Activated naive CD4-positive, alpha-beta T cell treated with anti-CD3 and anti-CD28 coated beads, Interleukin-2, amount 50 U/mL, for 24 hours (primary cell): ENCODE data around the gene MAGOH.
"Not testable (repeated sequence)": the region's sequence is repeated elsewhere in the genome, so short reads cannot be mapped to it uniquely, and the experiment has no call there.

Experiments
- H3K27ac Mint-ChIP-seq: one replicate; pipeline ENCODE4 v1.8.0; 2021; ENCODE audit warnings: mild to moderate bottlenecking, mixed read lengths
- H3K27me3 Mint-ChIP-seq: one replicate; pipeline ENCODE4 v1.8.0; 2021; ENCODE audit warnings: mixed read lengths
- H3K36me3 Mint-ChIP-seq: one replicate; pipeline ENCODE4 v1.8.0; 2021; ENCODE audit warnings: mixed read lengths
- H3K4me1 Mint-ChIP-seq: one replicate; pipeline ENCODE4 v1.8.0; 2021; ENCODE audit warnings: mixed read lengths
- H3K4me3 Mint-ChIP-seq: one replicate; pipeline ENCODE4 v1.8.0; 2021; ENCODE audit warnings: mild to moderate bottlenecking, mixed read lengths
- H3K9me3 Mint-ChIP-seq: one replicate; pipeline ENCODE4 v1.8.0; 2021; ENCODE audit warnings: mixed read lengths

Gene MAGOH

DNA sequence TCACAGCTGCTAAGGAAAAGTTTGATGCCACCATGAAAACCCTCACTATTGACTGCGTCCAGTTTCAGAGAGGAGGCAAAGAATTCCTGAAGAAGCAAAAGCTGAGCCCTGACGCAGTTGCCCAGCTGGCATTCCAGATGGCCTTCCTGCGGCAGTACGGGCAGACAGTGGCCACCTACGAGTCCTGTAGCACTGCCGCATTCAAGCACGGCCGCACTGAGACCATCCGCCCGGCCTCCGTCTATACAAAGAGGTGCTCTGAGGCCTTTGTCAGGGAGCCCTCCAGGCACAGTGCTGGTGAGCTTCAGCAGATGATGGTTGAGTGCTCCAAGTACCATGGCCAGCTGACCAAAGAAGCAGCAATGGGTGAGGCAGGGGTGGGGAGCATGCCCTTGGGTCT, 27.4 kb downstream of the MAGOH start:
- H3K9me3 Mint-ChIP-seq = peaks cover 7% of the 10 kb centered on the region
- H3K36me3 Mint-ChIP-seq = peaks cover 22% of the 10 kb centered on the region
- no peaks in the 10 kb centered on the region for H3K27me3 Mint-ChIP-seq

DNA sequence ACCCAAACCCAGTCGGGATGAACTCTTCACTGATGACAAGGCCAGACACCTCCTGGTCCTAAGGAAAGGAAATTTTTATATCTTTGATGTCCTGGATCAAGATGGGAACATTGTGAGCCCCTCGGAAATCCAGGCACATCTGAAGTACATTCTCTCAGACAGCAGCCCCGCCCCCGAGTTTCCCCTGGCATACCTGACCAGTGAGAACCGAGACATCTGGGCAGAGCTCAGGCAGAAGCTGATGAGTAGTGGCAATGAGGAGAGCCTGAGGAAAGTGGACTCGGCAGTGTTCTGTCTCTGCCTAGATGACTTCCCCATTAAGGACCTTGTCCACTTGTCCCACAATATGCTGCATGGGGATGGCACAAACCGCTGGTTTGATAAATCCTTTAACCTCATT, 28.0 kb downstream of the MAGOH start:
- no peaks in the 10 kb centered on the region for H3K27me3 Mint-ChIP-seq
- H3K9me3 Mint-ChIP-seq = peaks cover 7% of the 10 kb centered on the region
- H3K4me1 Mint-ChIP-seq = peaks cover 4% of the 10 kb centered on the region
- H3K4me3 Mint-ChIP-seq = no peak overlapping the region
- H3K36me3 Mint-ChIP-seq = peaks cover 22% of the 10 kb centered on the region
- no peak overlapping the region for H3K27ac Mint-ChIP-seq

More for the DNA sequence above, 27.4 kb downstream of the MAGOH start:
- Mint-ChIP-seq H3K27ac (no peak overlapping the region), H3K4me3 (no peak overlapping the region), H3K4me1 (peaks cover 4% of the 10 kb centered on the region)

DNA sequence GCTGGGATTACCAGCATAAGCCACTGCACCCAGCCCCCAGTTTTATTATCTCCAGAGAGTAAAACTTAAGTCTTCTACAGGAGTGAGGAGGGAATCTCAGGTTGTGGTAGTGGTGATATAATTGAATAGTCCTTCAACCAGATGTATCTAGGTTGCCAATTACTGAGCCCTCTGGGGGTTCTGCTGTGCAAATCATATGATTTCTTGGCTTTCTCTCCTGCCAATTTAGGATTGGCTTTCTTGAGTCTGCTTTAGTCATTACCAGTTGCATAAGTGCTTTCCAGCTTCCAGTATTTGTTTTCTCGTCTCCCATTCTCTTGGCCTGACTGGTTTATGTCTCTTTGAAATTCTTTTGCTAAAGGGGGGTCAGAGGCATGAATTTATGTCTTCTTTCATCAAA, 30.6 kb downstream of the MAGOH start:
- Mint-ChIP-seq H3K4me3 (no peak overlapping the region), H3K27ac (no peak overlapping the region), H3K27me3 (no peaks in the 10 kb centered on the region), H3K4me1 (peaks cover 15% of the 10 kb centered on the region), H3K9me3 (peaks cover 7% of the 10 kb centered on the region), H3K36me3 (peaks cover 47% of the 10 kb centered on the region)

DNA sequence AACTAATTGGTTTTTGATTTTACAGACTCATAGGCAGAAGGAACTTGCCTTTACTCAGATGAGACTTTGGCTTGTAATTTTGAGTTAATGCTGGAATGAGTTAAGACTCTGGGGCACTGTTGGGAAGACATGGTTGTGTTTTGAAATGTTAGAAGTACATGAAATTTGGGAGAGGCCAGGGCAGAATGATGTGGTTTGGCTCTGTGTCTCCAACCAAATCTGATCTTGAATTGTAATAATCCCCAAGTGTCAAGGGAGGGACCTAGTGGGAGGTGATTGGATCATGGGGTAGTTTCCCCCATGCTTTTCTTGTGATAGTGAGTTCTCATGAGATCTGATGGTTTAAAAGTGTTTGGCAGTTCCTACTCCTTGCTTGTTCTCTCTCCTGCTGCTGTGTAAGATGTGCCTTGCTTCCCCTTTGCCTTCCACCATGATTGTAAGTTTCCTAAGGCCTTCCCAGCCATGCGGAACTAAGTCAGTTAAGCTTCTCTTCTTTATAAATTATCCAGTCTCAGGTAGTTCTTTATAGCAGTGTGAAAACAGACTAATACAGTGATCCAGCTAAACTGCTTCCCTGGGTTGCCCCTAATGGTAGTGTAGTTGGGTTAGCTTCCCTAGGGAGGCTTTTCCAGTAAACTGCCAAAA, 31.5 kb downstream of the MAGOH start:
- H3K27ac Mint-ChIP-seq = no peak overlapping the region
- H3K4me1 Mint-ChIP-seq = peaks cover 15% of the 10 kb centered on the region
- no peaks in the 10 kb centered on the region for H3K27me3 Mint-ChIP-seq
- peaks cover 7% of the 10 kb centered on the region for H3K9me3 Mint-ChIP-seq
- H3K36me3 Mint-ChIP-seq = peaks cover 47% of the 10 kb centered on the region
- H3K4me3 Mint-ChIP-seq = no peak overlapping the region

DNA sequence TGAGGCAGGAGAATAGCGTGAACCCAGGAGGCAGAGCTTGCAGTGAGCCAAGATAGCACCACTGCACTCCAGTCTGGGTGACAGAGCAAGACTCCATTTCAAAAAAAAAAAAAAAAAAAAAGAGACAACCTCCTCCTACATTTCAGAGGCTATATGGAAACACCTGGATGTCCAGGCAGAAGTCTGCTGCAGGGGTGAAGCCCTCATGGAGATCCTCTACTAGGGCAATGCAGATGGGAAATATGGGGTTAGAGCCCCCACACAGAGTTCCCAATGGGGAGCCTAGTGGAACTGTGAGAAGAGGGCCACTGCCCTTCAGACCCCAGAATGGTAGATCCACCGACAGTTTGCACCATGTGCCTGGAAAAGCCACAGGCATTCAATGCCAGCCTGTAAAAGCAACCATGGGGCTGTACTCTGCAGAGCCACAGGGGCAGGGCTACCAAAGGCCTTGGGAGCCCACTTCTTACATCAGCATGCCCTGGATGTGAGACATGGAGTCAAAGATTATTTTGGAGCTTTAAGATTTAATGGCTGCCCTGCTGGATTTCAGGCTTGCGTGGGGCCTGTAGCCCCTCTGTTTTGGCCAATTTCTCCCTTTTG, 32.1 kb downstream of the MAGOH start:
- Mint-ChIP-seq H3K4me1 (peaks cover 15% of the 10 kb centered on the region), H3K36me3 (peaks cover 47% of the 10 kb centered on the region)
- not testable (repeated sequence) for H3K9me3 Mint-ChIP-seq, H3K4me3 Mint-ChIP-seq, H3K27ac Mint-ChIP-seq, H3K27me3 Mint-ChIP-seq

DNA sequence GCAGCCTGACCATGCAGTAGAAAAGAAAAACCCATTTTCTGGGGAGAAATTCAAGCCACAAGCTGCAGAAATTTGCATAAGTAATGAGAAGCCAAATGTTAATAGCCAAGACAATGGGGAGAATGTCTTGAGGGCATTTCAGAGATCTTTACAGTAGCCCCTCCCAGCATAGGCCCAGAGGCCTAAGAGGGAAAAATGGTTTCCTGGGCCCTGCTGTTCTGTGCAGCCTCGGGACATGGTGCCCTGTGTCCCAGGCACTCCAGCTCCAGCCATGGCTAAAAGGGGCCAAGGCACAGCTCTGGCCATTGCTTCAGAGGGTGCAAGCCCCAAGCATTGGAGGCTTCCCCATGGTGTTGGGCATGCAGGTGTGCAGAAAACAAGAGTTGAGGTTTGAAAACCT, 32.8 kb downstream of the MAGOH start:
- H3K9me3 Mint-ChIP-seq, H3K27ac Mint-ChIP-seq, H3K4me3 Mint-ChIP-seq, H3K27me3 Mint-ChIP-seq: not testable (repeated sequence)
- Mint-ChIP-seq H3K36me3 (peaks cover 47% of the 10 kb centered on the region), H3K4me1 (peaks cover 15% of the 10 kb centered on the region)

DNA sequence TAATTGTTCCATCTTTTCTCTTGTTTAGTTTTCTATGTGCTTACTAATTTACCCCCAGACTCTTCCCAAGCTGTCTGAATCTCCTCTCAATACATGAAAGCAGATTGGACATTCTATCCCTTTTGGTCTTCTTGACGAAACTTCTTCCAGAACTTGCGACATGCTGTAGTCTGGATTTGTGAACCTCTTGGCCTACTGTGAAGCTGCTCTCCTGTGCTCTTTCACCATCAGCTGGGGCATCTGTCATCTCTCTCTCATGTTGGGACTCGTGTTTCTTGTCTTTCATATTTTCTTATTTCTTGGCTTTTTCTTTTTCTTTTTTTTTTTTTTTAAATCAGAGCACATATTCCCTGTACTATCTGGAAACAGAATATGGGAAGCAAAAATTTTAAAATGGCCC, 34.9 kb downstream of the MAGOH start:
- Mint-ChIP-seq H3K9me3 (peaks cover 7% of the 10 kb centered on the region), H3K4me3 (no peak overlapping the region), H3K36me3 (peaks cover 40% of the 10 kb centered on the region), H3K27me3 (no peaks in the 10 kb centered on the region), H3K4me1 (peaks cover 27% of the 10 kb centered on the region), H3K27ac (no peak overlapping the region)

DNA sequence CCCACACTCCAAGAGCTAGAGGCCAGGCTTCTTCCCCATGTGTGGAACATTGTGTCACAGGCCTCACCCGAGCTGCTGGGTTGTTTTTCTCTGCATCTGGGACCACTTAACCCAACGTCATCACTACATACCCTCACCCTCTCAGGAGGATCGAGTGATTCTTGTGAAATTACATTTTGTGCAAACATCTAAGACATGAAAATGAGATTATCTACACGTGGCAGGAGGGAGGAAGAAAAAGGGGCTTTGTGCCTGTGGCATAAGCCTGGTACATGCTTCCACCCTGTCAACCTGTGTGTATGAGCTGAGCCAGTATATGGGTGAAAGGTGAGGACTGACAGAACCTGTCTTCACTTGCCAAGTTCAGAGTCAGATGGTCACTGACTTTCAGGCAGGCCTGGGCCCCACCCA, 40.1 kb downstream of the MAGOH start:
- Mint-ChIP-seq H3K4me3 (peak overlapping the region; percentile 98), H3K9me3 (no peaks in the 10 kb centered on the region), H3K4me1 (peaks cover 36% of the 10 kb centered on the region), H3K27me3 (no peaks in the 10 kb centered on the region), H3K36me3 (peaks cover 8% of the 10 kb centered on the region), H3K27ac (peak overlapping the region; percentile 94)

DNA sequence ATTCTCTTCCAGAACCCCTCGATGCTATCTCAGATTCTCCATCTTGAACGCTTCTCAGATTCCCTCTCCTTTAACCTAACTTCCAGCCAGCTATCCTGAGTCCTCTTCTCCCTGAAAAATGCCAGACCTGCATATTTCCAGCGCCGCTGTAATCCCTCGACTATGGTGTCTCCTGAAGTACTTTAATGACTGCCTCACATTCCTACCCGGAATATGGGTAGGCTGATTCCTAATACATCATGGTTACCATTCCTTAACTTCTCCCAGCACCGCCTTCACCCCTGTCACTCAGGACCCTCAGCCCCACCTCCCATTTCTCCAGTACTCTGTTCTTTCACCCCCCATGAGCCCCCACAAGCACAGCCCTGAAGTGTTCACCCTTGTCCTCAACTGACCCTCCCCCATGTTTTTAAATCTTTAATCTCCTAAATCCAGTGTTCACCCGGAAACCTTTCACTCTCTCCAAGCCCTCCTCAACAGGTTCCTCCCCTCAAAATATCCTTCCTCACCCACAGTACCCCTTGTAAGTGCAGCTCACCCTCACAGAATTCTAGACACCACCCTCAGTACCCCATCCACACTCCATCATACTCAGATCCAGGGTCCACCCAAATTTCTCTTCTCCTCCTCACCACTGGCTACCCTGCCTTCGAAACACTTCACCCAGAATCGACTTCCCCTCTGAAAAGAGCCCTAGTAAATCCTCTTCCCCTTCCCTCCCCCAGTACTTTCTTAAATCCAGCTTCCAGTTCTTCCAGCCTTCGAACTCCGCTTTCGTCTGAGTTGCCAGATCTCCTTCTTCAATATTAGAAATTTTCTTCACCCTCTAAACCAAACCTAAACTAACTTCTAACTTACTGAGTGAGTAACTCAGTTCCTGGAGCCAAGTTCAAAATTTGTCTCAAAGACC, 40.8 kb downstream of the MAGOH start:
- H3K4me1 Mint-ChIP-seq = peaks cover 36% of the 10 kb centered on the region
- H3K36me3 Mint-ChIP-seq = peaks cover 3% of the 10 kb centered on the region
- H3K27me3 Mint-ChIP-seq = no peaks in the 10 kb centered on the region
- H3K9me3 Mint-ChIP-seq = no peaks in the 10 kb centered on the region
- H3K27ac Mint-ChIP-seq = peak overlapping the region; percentile 94
- H3K4me3 Mint-ChIP-seq = peak overlapping the region; percentile 98

DNA sequence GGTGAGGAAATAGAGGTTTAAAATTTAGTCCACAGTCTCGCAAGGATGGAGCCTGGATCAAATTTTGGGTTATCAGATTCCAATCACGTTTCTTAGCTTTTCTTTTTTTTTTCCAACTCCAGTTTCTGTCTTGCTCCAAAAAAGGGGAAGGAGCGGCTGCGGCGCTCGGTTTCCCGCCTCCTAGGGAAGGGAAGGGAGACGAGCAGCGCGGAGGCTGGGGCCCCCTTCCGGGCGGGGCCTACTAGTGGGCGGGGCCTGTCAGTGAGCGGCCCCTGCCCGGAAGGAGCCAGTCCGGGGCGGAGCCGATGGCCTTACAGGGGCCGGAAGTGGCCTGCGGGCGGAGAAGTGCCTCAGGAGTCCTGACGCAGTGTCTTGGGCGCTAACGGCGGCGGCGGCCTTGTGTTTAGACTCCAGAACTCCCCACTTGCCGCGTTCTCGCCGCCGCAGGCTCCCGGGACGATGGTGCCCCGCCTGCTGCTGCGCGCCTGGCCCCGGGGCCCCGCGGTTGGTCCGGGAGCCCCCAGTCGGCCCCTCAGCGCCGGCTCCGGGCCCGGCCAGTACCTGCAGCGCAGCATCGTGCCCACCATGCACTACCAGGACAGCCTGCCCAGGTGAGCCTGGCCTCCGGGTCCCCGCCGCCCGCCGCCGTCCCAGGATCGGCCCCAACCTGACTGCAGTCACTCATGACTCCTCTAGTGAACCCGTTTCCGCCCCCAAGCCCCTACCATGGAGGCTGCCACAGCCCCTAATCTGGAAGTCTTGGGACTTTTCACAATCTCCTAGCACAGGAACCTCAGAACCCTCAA, 41.6 kb downstream of the MAGOH start, which contains the start of gene CPT2:
Gene CPT2 (plus strand): TSS at position 340 of the 806 bp plus-strand sequence. CDS start 120 bp downstream, at position 460.
- Mint-ChIP-seq H3K27me3 (no peaks in the 10 kb centered on the region), H3K9me3 (no peaks in the 10 kb centered on the region), H3K4me3 (peak within 1 kb of the TSS; percentile 98), H3K4me1 (peaks cover 36% of the 10 kb centered on the region), H3K27ac (peak within 1 kb of the TSS; percentile 96), H3K36me3 (peaks cover 2% of the 10 kb centered on the region)

DNA sequence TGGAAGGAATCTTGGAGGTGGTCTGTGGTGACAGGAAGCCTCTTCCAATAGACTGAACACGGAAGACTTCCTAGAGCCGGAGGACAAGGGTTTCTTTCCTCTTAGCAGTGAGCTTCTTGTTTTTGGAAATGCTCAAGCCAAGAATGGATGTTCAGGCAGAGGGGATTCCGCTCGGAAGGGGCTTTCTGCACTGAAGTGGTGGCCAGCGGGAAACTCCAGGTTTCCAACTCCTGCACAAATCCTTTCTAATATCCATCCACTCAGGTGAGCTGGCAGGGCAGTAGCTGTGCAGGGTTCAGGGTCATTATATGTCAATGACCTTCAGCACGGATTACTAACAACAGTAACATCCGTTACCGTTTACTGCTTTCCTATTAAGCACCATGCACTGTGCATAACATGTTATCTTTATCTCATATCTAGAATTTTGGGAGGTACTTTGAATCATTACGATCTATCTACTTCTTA, 42.3 kb downstream of the MAGOH start:
- peaks cover 2% of the 10 kb centered on the region for H3K36me3 Mint-ChIP-seq
- no peaks in the 10 kb centered on the region for H3K27me3 Mint-ChIP-seq
- peaks cover 36% of the 10 kb centered on the region for H3K4me1 Mint-ChIP-seq
- no peaks in the 10 kb centered on the region for H3K9me3 Mint-ChIP-seq
- H3K27ac Mint-ChIP-seq = peak overlapping the region; percentile 96
- peak overlapping the region; percentile 93 for H3K4me3 Mint-ChIP-seq

DNA sequence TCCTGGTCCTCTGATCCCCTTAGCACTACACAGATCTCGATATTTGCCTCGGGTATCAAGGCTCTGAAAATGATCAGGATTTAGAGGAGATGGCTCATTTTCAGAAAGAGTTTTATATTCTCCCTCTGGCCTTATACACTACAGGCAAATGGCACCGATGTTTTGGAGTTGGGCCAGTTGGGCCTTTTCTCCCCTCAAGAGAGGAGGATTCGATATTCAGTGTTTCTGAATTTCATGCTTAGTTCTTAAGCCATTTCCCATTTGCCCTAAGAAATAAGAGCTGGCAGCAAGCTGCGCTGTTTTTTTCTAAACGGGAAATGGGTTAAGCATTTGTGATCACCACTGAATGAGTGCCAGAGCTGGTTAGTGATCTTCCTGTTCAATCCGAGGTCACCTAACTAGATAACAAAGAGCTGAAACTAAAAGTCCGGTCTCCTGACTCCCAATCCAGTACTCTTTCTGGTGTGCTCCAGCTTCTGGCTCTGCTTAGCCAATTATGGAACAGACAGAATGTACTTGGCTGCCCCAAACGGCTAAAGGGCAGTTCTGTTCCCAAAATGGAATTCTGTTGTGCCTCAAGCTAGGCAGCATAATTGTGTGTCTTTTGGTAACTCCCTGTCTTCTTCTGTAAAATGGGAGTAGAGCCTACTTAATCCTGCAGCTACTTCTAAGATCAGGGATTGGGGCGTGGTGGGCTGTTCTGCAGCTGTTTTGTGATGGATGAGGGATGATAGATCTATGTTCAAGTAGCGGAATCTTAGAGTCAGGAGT, 42.9 kb downstream of the MAGOH start:
- H3K36me3 Mint-ChIP-seq = peaks cover 2% of the 10 kb centered on the region
- H3K9me3 Mint-ChIP-seq = no peaks in the 10 kb centered on the region
- H3K4me3 Mint-ChIP-seq = peak overlapping the region; percentile 61
- H3K4me1 Mint-ChIP-seq = peaks cover 36% of the 10 kb centered on the region
- H3K27ac Mint-ChIP-seq = peak overlapping the region; percentile 59
- H3K27me3 Mint-ChIP-seq = no peaks in the 10 kb centered on the region

DNA sequence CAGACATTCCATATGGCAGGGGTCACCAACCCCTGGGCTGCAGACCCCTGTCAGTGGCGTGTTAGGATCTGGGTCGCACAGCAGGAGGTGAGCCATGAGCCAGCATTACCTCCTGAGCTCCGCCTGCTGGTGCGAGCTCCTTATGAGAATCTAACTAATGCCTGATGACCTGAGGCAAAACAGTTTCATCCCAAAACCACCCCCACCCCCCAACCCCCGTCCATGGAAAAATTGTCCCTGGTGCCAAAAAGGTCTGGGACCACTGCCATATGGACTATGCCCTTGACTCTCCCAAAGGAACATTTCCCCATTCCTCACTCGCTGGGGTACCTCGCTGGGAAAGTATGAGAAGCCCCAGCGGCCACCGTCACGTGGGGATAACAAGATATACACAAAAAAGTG, 48.1 kb downstream of the MAGOH start:
- H3K27ac Mint-ChIP-seq = no peak overlapping the region
- no peaks in the 10 kb centered on the region for H3K4me1 Mint-ChIP-seq
- H3K27me3 Mint-ChIP-seq = peaks cover 2% of the 10 kb centered on the region
- no peaks in the 10 kb centered on the region for H3K9me3 Mint-ChIP-seq
- H3K4me3 Mint-ChIP-seq = no peak overlapping the region
- no peaks in the 10 kb centered on the region for H3K36me3 Mint-ChIP-seq

DNA sequence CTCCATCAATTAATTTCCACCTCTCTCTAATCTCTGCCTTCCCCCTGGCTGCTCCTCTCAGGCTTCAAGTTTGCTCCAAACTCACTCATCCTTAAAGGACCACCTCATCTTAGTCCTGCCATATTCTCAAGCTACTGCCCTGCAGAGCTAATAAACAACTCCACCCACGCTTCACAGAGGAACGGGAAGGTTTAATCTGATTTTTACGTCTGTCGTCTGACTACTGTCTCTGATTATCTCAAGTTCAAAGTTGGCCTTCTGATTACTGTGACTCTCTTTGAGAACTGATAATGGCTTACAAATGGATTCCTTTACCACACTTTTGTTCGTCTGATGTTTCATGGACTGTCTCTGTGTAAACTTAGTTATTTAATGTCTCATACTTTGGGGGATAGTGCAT, 49.3 kb downstream of the MAGOH start:
- no peak overlapping the region for H3K4me3 Mint-ChIP-seq
- peaks cover 2% of the 10 kb centered on the region for H3K27me3 Mint-ChIP-seq
- no peak overlapping the region for H3K27ac Mint-ChIP-seq
- no peaks in the 10 kb centered on the region for H3K4me1 Mint-ChIP-seq
- H3K9me3 Mint-ChIP-seq = no peaks in the 10 kb centered on the region
- no peaks in the 10 kb centered on the region for H3K36me3 Mint-ChIP-seq
